ENCODE results near the gene THRSP. TPM values are rescaled to one million over a fixed set of nuclear protein-coding genes. Genes with fewer than 3 reads are reported as not detected.
A peak's percentile ranks its signal among the peaks of the same experiment; 100 is the strongest.
"Not testable (repeated sequence)": the region's sequence is repeated elsewhere in the genome, so short reads cannot be mapped to it uniquely, and the experiment has no call there.

Gene THRSP
- total RNA-seq: not detected

- Mint-ChIP-seq H3K27me3 (no peaks in the 10 kb centered on the region), H3K27ac (no peak within 1 kb of the TSS), H3K36me3 (peaks cover 5% of the 10 kb centered on the region), H3K4me3 (no peak within 1 kb of the TSS), H3K4me1 (ENCODE audit: low read depth in 2 of 2) (peaks cover 5 to 6% of the 10 kb centered on the region in 2 donors), H3K9me3 (no peaks in the 10 kb centered on the region)
- ATAC-seq (peak in 1 of 2 donors; percentile 28), DNase-seq (ENCODE audit: low spot score) (no peak)
Measured at GRCh38 chr11:78063440-78064181, at the start of gene THRSP. Gene THRSP, plus strand, starts transcription at chr11:78063861. Its CDS starts 21 bp downstream, at chr11:78063882.

DNA sequence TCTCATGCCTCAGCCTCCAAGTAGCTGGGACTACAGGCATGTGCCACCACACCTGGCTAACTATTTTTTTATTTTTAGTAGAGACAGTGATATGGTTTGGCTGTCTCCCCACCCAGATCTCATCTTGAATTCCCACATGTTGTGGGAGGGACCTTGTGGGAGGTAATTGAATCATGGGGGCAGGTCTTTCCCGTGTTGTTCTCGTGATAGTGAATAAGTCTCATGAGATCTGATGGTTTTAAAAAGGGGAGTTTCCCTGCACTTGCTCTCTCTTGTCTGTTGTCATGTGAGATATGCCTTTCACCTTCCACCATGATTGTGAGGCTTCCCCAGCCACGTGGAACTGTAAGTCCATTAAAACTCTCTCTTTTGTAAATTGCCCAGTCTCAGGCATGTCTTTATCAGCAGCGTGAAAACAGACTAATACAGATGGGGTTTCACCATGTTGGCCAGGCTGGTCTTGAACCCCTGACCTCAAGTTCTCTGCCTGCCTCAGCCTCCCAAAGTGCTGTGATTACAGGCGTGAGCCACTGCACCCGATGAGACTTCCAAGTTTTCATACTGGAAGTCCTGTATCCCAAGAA is 48.6 kb upstream of the THRSP start:
- not testable (repeated sequence) for H3K27me3 Mint-ChIP-seq; H3K36me3 Mint-ChIP-seq; H3K4me1 Mint-ChIP-seq (ENCODE audit: low read depth in 2 of 2); H3K9me3 Mint-ChIP-seq; ATAC-seq; H3K27ac Mint-ChIP-seq; DNase-seq (ENCODE audit: low spot score); H3K4me3 Mint-ChIP-seq

DNA sequence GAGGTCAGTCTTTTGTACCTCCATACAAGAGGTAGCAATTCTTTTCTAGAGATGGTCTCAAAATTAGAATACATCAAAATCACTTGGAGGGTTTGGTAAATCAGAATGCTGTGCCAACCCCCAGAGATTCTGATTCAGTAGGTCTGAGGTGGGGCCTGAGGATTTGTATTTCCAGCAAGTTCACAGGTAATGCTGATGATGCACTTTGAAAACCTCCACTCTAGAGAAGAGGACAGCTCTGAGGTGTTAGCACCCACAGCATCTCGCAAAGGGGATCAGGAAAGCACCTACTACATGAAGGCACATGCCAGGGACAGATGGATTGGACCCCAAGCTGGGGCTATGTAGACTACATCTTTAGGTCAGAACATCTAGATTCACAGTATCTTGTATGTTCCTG is 47.8 kb upstream of the THRSP start:
- no peaks in the 10 kb centered on the region for H3K9me3 Mint-ChIP-seq
- no peak overlapping the region for H3K4me3 Mint-ChIP-seq
- H3K27ac Mint-ChIP-seq: no peak overlapping the region
- DNase-seq (ENCODE audit: low spot score): no peak
- no peaks in the 10 kb centered on the region for H3K36me3 Mint-ChIP-seq
- ATAC-seq: no peak
- H3K4me1 Mint-ChIP-seq (ENCODE audit: low read depth in 2 of 2): no peaks in the 10 kb centered on the region
- H3K27me3 Mint-ChIP-seq: peaks cover 0 to 2% of the 10 kb centered on the region in 2 donors

- H3K4me3 Mint-ChIP-seq: no peak overlapping the region
- no peaks in the 10 kb centered on the region for H3K9me3 Mint-ChIP-seq
- peaks cover 15 to 19% of the 10 kb centered on the region in 2 donors for H3K27me3 Mint-ChIP-seq
- no peak for DNase-seq (ENCODE audit: low spot score)
- peaks cover 6 to 7% of the 10 kb centered on the region in 2 donors for H3K4me1 Mint-ChIP-seq (ENCODE audit: low read depth in 2 of 2)
- H3K36me3 Mint-ChIP-seq: no peaks in the 10 kb centered on the region
- no peak overlapping the region for H3K27ac Mint-ChIP-seq
- ATAC-seq: no peak
Measured at GRCh38 chr11:78019808-78020207, 43.9 kb upstream of the THRSP start.

DNA sequence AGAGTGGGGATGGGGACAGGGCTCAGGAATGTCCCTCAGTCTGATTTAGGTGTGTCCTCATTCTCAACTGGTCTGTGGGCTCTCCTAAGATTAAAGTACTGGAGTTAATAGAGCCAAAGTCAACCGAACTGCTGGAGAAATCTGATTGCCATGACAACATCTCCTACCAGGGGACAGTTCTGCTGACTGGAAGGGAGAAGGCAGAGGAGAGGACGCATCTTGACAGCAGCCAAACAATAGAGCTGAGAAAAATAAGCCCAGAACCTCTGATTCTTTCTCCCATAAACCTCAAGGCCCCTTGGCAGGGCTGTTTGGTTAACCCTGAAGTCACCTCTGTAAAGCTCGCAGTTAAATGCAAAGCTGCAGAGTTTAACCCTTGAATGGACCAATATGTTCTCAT is 43.4 kb upstream of the THRSP start:
- Mint-ChIP-seq H3K27ac (no peak overlapping the region), H3K9me3 (no peaks in the 10 kb centered on the region), H3K36me3 (no peaks in the 10 kb centered on the region), H3K4me1 (ENCODE audit: low read depth in 2 of 2) (peaks cover 6 to 7% of the 10 kb centered on the region in 2 donors), H3K27me3 (peaks cover 15 to 19% of the 10 kb centered on the region in 2 donors), H3K4me3 (no peak overlapping the region)
- no peak for ATAC-seq
- no peak for DNase-seq (ENCODE audit: low spot score)

DNA sequence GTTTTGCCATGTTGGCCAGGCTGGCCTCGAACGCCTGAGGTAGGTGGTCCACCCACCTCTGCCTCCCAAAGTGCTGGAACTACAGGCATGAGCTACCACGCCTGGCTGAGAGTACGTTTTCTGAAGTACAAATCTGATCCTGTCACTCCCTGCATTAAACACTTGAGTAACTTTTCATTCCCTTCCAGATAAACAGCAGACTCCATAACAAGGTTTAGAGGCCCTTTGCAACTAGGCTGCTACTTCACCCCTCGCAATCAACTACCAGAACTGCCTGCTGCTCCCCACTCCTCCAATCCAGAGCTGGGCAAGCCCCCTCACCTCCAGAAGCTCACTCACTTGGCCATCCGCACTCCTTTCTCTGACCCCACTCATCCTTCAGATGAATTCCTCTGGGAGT is 42.0 kb upstream of the THRSP start:
- Mint-ChIP-seq H3K9me3 (no peaks in the 10 kb centered on the region), H3K27me3 (peaks cover 15 to 19% of the 10 kb centered on the region in 2 donors), H3K36me3 (no peaks in the 10 kb centered on the region), H3K4me1 (ENCODE audit: low read depth in 2 of 2) (peaks cover 6 to 7% of the 10 kb centered on the region in 2 donors), H3K27ac (no peak overlapping the region), H3K4me3 (no peak overlapping the region)
- ATAC-seq: no peak
- no peak for DNase-seq (ENCODE audit: low spot score)

DNA sequence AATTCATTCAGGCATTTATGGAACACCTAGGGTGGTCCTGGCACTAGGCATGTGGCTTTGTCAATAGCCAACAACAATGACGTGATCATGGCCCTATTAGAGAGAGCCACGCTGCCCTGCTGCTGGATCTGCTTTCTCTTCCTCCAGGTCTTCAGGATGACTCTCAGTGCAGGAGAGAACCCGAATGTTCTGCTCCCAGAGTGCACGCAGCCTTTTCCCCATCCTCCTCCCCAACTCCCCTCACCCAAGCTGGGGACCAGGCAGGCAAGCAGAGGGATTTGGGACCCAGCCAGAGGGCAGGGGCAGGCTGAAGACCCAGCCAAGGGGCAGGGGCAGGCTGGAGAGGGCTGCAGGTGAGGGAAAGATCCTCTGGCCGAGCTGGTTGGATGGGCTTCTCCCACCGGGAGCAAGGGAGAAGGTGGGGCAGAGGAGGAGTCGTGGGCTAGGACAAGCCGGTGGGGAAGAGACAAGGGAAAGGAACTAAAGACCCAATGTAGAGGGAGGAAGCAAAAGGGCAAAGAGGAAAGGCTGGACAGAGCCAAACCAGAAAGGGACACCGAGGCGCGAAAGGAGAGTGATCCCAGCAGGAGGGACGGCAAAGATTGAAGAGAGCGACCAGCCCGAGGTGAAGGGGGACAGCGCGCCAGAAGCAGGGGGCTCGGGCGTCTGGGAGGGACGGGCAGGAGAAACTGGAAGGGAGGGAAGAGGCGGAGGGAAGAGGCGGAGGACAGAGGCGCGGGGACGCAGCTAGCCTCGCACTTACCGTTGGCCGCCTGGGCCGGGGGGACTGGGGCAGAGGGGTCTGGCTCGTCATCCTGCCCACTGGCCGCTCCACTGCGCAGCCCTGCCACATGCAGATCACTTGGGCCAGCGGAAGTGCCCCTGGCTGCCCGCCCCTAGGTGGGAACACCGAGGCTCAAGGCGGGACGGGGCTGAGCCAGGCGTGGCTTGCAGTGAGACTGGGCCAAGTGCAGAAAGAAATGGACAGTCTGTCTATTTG is 41.0 kb upstream of the THRSP start, which contains the start of gene KCTD14:
KCTD14 (minus strand) TSS at position 880 of the 1,000 bp plus-strand sequence; CDS start at position 853, 27 bp downstream.
- Mint-ChIP-seq H3K4me1 (ENCODE audit: low read depth in 2 of 2) (peaks cover 6 to 7% of the 10 kb centered on the region in 2 donors), H3K9me3 (no peaks in the 10 kb centered on the region), H3K4me3 (no peak within 1 kb of the TSS), H3K36me3 (no peaks in the 10 kb centered on the region), H3K27me3 (peaks cover 15 to 19% of the 10 kb centered on the region in 2 donors), H3K27ac (no peak within 1 kb of the TSS)
- ATAC-seq (peak in 1 of 2 donors; percentile 32), DNase-seq (ENCODE audit: low spot score) (no peak)

DNA sequence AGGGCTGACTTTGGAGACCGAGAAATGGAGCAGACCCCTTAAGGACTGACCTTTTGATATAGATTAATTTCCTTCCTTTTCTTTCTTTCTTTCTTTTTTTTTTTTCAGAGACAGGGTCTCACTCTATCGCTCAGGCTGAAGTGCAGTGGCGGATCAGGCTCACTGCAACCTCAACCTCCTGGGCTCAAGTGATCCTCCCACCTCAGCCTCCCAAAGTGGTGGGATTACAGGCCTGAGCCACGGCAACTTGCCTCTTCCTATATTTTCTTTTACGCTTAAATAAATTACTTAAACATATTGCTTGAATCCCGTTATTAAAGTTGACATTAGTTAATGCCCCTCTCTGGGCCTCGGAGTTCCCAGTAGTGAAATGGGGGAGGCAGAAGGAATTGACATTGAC is 40.2 kb upstream of the THRSP start:
- ATAC-seq: no peak
- no peak for DNase-seq (ENCODE audit: low spot score)
- no peaks in the 10 kb centered on the region for H3K36me3 Mint-ChIP-seq
- H3K4me3 Mint-ChIP-seq: no peak overlapping the region
- peaks cover 6 to 7% of the 10 kb centered on the region in 2 donors for H3K4me1 Mint-ChIP-seq (ENCODE audit: low read depth in 2 of 2)
- no peaks in the 10 kb centered on the region for H3K9me3 Mint-ChIP-seq
- H3K27me3 Mint-ChIP-seq: peaks cover 15 to 19% of the 10 kb centered on the region in 2 donors
- H3K27ac Mint-ChIP-seq: no peak overlapping the region

GRCh38 chr11:78025378-78025777 is 38.3 kb upstream of the THRSP start:
- no peak overlapping the region for H3K4me3 Mint-ChIP-seq
- no peak overlapping the region for H3K27ac Mint-ChIP-seq
- peaks cover 15 to 19% of the 10 kb centered on the region in 2 donors for H3K27me3 Mint-ChIP-seq
- H3K9me3 Mint-ChIP-seq: no peaks in the 10 kb centered on the region
- H3K4me1 Mint-ChIP-seq (ENCODE audit: low read depth in 2 of 2): peaks cover 6 to 7% of the 10 kb centered on the region in 2 donors
- ATAC-seq (no peak), DNase-seq (ENCODE audit: low spot score) (no peak)
- H3K36me3 Mint-ChIP-seq: no peaks in the 10 kb centered on the region

DNA sequence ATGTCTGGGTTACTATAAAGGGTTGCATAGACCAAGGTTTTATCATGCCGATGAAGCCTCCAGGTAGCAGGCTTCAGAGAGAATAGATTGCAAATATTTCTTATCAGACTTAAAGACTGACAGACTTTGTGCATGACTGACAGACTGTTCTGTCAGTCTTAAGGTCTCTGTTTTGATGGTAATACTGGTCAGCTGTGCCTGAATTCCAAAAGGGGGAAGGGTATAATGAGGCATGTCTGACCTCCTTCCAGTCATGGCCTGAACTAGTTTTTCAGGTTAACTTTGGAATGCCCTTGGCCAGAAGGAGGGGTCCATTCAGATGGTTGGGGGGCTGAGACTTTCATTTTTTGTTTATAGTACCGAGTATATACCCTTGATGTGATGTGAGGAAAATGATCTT is 35.9 kb upstream of the THRSP start:
- ATAC-seq (no peak), DNase-seq (ENCODE audit: low spot score) (no peak)
- H3K27me3 Mint-ChIP-seq: peaks cover 4 to 8% of the 10 kb centered on the region in 2 donors
- H3K4me1 Mint-ChIP-seq (ENCODE audit: low read depth in 2 of 2): peaks cover under 1 to 1% of the 10 kb centered on the region in 2 donors
- no peak overlapping the region for H3K4me3 Mint-ChIP-seq
- H3K27ac Mint-ChIP-seq: no peak overlapping the region
- H3K9me3 Mint-ChIP-seq: no peaks in the 10 kb centered on the region
- no peaks in the 10 kb centered on the region for H3K36me3 Mint-ChIP-seq

- not testable (repeated sequence) for H3K27me3 Mint-ChIP-seq; DNase-seq (ENCODE audit: low spot score); H3K36me3 Mint-ChIP-seq; H3K9me3 Mint-ChIP-seq; H3K27ac Mint-ChIP-seq; H3K4me3 Mint-ChIP-seq; H3K4me1 Mint-ChIP-seq (ENCODE audit: low read depth in 2 of 2); ATAC-seq
Measured at GRCh38 chr11:78028423-78028822, 35.2 kb upstream of the THRSP start.

- Mint-ChIP-seq H3K4me3 (no peak overlapping the region), H3K36me3 (no peaks in the 10 kb centered on the region), H3K4me1 (ENCODE audit: low read depth in 2 of 2) (no peaks in the 10 kb centered on the region), H3K27me3 (no peaks in the 10 kb centered on the region), H3K9me3 (no peaks in the 10 kb centered on the region), H3K27ac (no peak overlapping the region)
- peak in 1 of 2 donors; percentile 28 for ATAC-seq
- DNase-seq (ENCODE audit: low spot score): no peak
Measured at GRCh38 chr11:78030429-78031325, 33.0 kb upstream of the THRSP start.

DNA sequence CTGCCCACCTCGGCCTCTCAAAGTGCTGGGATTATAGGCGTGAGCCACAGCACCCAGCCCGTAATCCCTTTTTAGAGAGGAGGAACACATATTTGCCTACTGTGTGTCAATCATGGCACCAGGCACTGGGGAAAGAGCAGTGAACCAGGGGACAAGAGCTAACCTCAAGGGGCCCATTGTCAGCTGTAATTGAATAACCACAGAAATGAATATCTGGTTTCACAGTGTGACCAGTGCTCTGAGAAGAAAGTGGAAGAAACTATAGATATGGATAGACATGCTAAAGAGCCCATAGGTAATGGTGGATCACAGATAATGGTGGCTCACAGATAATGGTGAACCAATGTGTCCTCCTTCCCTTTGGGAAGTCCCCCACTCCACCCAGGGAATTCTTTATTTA is 32.0 kb upstream of the THRSP start:
- no peak overlapping the region for H3K27ac Mint-ChIP-seq
- H3K9me3 Mint-ChIP-seq: no peaks in the 10 kb centered on the region
- DNase-seq (ENCODE audit: low spot score): no peak
- no peaks in the 10 kb centered on the region for H3K4me1 Mint-ChIP-seq (ENCODE audit: low read depth in 2 of 2)
- ATAC-seq: no peak
- no peaks in the 10 kb centered on the region for H3K36me3 Mint-ChIP-seq
- no peaks in the 10 kb centered on the region for H3K27me3 Mint-ChIP-seq
- no peak overlapping the region for H3K4me3 Mint-ChIP-seq

Measured in natural killer cell treated with Interleukin-12 subunit alpha and Interleukin-12 subunit beta and Interleukin-15 and Interleukin-18, amount 100 ng/mL, for 72 hours (primary cell).